GM18867 (cell line): ENCODE measurements around the gene CD101.
"Not testable (repeated sequence)": the region's sequence is repeated elsewhere in the genome, so short reads cannot be mapped to it uniquely, and the experiment has no call there.

ENCODE experiments used
- ATAC-seq: cut with Tn5 transposase; IDR thresholded peaks from one replicate; pipeline ENCODE4 v1.9.1; 2021; ENCODE audit warnings: mild to moderate bottlenecking, moderate library complexity; ENCODE audit not compliant: unreplicated experiment

CD101 gene

DNA sequence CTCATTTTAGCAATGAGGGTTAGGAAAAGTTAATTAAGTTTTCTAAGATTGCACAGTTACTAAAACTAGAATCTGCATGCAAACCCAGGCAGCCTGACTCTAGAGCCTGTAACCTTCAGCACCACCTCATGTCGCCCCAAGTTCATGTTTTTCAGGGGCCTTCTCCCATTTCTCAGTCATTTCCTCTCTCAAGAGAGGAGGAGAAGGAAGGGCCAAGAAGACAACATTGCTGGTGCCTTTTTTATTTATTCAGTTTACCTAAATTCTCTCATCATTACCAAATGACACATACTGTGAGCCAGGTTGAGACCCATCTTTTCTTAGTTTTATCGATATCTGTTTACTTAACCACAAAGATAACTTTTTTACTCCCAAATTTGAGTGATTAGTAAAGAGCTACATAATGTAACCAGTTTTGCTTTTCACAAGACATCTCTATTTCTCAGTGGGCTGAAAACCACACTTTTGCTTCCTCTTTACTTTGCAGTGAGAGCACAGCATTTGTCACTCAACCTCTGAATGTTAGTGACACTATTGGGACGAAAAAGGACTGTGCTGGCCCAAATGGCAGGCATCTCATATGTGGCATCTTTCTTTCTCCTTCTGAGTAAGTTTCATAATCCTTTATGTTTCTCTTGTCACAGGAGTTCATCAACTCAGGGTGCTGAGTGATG, at the start of gene CD101:
CD101 (plus strand) TSS at position 507 of the 674 bp plus-strand sequence; CDS start at position 565, 58 bp downstream.
- ATAC-seq: peak; percentile 91

DNA sequence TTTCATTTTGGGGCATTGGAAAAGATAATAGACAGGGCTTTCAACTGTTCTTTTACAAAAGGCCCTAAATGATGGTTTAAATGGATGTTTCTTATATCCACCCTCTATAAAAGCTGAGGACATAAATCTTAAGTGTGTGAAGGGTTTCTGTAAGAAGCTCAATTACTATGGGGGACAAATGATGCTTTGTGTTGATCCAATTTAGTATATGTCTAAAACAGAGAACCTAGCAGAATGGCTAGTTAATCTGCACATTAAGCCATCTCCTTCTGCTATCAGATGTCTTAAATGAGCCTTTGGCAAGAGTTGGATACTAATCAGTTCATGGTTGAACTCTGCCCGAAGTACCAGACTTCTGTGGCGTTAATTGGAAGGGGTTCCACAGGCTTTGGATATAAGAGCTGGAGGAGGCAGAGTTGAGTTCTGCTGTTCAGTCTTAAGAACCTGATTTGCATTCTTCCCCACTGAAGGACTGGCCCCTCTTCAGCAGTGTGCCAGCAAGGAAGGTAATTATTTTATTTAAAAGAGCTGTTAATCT, 48.8 kb upstream of the CD101 start:
- ATAC-seq: no peak

- ATAC-seq: no peak
Observed at GRCh38 chr1:116954440-116954839, 47.1 kb upstream of the CD101 start.

GRCh38 chr1:116956378-116956777, 45.2 kb upstream of the CD101 start:
- no peak for ATAC-seq

DNA sequence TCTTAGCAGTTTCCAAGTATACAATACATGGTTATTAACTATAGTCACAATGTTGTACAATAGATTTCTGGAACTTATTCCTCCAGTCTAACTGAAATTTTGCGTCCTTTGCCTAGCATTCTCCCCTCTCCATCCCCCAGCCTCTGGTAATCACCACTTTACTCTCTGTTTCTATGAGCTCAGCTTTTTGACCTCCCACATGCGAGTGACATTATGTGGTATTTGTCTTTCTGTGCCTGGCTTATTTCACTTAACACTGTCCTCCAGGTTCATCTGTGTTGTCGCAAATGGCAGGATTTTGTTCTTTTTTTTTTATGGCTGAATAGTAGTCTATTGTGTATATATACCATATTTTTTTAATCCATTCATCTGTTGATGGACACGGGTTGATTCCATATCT, 43.9 kb upstream of the CD101 start:
- no peak for ATAC-seq

GRCh38 chr1:116958110-116958509, 43.5 kb upstream of the CD101 start:
- ATAC-seq: no peak

GRCh38 chr1:116958977-116959376, 42.6 kb upstream of the CD101 start:
- no peak for ATAC-seq

GRCh38 chr1:116961606-116962005, 40.0 kb upstream of the CD101 start:
- ATAC-seq: no peak

DNA sequence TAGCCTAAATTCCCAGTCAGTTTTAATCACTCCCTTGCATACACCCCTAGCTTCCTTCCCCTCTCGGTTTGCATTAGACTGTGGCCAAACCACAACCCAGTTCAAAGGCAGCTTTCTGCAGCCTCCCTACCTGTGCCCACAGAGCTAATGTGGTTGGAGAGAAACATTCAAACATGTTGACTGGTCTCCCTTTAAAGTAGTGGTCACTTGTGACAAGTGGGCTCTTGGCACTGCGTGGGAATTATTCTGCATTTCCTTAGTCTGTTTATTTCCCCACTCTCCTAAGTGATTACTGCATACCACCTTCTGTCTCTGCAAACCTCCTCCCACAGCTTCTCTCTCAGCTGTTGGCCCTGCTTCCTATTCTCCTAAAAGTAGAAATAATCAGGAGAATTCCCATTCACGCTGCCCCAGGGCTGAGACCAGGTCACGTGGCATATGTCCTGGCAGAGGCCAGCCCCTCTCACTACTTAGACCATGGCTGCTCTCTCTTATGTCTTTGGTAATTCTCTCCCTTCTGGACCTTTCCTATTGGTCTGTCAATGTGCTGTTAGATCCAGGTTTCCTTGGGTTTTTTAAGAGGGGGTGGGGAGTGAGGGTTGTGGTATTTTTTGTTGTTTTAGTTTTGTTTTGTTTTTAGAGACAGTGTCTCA, 38.4 kb upstream of the CD101 start:
- peak; percentile 96 for ATAC-seq

GRCh38 chr1:116966791-116967190, 34.8 kb upstream of the CD101 start:
- no peak for ATAC-seq

DNA sequence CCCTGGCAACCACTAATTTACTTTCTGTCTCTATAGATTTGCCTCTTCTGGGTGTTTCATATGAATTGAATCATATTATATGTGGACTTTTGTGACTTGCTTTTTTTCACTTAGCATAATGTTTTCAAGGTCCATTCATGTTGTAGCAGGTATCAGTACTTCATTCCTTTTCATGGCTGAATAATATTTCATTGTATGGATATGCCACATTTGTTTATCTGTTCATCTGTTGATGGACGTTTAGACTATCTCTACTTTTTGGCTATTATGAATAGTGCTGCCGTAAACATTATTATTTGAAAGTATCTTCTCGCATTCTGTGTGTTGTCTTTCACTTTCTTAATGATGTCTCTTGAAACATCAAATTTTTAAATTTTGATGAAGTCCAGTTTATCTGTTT, 32.8 kb upstream of the CD101 start:
- ATAC-seq: no peak

DNA sequence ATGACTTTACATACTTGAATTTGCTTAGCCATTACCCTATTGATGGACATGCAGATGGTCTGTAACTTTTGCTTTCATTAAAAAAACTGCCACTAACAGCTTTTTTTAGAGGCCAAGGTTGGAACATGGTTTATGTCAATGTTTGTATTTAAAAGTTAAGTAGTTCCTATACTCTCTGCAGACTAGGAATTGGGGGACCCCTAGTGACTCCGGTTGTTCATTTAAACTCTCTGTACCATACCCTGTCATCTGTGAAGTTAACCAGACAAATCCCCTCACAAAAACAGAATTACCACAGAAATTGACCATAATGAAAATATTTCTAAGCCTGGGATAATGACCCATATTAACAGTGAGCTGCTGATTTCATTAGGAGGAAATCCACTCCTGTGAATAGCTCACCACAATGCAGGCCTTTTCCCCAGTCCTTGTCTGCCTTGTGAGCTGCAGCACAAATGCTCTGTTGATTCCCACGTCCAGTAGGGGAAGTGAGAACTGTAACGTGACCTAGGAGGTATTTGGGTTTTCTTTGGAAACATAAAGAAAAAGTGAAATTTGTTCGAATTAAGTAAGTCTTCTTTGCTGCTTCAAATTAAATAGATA, 30.2 kb upstream of the CD101 start:
- ATAC-seq: no peak

DNA sequence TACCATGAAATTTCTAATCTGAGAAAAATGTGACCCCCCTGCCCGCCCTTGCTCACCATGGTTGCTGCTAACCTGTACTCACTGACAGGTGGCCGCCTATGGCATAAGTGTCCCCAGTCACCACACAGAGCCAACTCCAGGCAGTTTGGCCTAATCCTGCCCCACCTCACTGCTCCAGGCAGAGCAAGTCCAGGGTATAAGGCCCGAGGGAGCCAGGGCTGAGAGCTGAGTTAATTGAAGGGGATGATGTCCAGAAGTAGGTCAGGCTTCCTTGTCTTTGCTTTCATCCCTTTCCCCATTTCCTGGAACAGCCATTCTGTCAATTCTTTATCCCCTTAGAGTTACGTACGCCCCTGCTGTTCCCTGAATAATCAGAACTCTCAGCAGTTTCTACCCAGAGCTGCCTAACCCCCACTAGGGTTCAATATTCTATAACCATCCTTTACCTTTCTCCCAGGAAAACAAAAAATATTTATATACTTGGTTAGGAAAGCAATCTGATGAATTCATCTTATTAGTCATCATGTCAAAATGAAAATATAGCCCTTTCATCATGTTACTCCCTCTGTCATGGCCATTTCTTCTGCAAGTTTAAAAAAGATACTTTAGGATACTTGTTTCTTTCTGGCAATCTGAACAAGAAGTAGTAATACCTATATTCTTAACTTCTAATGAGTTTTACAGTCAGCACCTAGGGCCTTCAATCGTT, 29.4 kb upstream of the CD101 start:
- ATAC-seq: no peak

GRCh38 chr1:116972674-116973030, 28.9 kb upstream of the CD101 start:
- ATAC-seq: no peak

GRCh38 chr1:116980309-116980708, 21.3 kb upstream of the CD101 start:
- ATAC-seq: not testable (repeated sequence)

DNA sequence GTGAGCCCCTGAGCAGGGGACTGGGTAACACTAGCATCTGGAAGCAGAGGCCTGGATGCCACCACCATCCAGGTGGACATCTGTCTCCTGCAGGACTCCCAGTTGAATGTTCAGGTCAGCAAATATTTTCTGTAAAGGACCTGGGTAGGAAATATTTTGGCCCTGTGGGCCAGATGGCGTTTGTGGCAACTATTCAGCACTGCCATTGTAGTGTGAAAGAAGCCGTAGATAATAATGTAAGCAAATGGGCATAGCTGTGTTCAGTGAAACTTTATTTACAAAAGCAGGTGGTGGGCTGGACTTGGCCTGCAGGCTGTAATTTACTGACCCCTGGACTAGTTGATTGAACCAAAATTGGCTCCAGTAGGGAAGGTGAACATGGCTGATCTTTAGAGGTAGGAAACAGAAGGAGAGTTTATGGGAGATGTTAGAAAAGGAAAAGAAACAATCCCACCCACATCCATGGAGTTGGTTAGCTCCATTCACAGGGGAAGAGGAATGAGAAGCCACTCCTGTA, 20.0 kb upstream of the CD101 start:
- ATAC-seq: no peak

DNA sequence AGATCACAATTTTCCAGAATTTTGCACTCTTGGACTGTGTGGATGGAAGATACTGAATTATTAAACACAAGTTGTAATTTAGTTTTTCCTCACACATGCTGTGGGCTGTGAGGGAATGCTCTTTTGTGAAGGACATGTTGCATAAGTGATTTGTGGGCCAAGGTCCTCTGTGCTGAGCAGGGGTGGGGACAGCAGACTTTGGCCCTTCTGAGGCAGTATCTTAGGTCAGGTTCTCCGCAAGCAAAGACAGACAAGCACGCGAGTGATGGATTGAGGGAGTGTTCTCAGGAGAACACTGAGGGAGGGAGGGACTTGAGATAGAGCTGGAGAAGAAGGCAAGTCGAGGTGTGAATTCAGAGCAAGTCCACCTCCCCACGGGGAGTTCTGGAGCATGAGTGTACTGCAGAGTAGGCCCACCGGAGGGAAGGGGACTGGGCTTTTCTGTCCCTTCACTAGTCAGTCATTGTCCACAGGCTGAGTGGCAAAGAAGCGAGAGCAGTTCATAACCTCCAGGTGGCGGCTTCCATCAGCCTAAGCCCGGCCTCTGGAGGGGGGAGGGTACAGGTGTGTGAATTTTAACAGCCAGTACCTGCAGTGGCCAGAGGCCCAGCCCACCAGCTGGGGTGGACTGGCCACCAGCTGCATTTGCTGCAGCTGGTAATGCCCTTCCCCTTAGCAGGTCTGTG, 19.1 kb upstream of the CD101 start:
- ATAC-seq: no peak

GRCh38 chr1:116983112-116983511, 18.4 kb upstream of the CD101 start:
- ATAC-seq: no peak

- no peak for ATAC-seq
Observed at GRCh38 chr1:116983678-116984077, 17.9 kb upstream of the CD101 start.

DNA sequence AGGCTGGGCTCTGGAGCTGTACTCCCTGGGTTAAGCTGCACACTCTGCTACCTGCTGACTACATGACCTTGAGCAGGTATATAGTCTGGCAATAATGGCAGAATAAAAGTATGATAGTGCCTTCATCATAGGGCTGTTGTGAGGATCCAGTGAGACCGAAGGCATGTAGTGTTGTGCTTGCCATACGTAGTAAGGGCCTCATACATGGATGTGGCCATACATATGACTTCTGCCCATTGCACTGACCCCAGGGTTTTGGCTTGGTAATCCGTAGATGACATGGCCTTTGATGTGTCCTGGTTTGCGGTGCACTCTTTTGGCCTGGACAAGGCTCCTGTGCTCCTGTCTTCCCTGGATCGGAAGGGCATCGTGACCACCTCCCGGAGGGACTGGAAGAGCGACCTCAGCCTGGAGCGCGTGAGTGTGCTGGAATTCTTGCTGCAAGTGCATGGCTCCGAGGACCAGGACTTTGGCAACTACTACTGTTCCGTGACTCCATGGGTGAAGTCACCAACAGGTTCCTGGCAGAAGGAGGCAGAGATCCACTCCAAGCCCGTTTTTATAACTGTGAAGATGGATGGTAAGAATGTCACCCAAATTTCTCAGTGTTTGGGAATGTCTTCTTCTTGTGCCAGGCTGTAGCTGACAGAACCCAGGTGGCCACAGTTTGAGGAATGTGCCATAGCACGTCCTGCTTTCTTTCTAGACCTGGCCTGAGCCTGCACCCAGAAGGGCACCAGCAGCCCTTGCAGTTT, 17.0 kb upstream of the CD101 start:
- ATAC-seq: no peak
